Measurements from ENCODE around the gene SPEM2.
"Not testable (repeated sequence)": the region's sequence is repeated elsewhere in the genome, so short reads cannot be mapped to it uniquely, and the experiment has no call there.

SPEM2 gene

DNA sequence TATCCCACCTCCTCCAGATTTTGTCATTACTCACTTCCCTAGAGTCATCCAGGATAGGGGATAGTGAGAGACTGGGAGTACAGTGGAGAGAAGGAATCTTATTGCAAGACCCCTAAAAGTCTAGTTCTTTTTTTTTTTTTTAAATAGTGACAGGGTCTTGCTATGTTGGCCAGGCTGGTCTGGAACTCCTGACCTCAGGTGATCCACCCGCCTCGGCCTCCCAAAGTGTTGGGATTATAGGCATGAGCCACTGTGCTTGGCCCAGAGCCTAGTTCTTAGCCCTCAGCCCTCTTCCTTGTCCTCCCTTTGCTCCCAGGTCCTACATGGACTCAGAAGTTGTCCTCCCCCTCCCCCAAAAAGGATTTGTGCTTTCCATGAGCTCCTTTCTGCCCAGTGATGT is 16.7 kb downstream of the SPEM2 start:
- no peak for DNase-seq (ENCODE audit: low read depth)

GRCh38 chr17:7443499-7444485 is 18.4 kb downstream of the SPEM2 start:
- no peak for DNase-seq (ENCODE audit: low read depth)

GRCh38 chr17:7444682-7445618 is 19.5 kb downstream of the SPEM2 start, which contains the start of gene CHRNB1:
Gene CHRNB1, plus strand, starts transcription at chr17:7445061. Its CDS starts 67 bp downstream, at chr17:7445128.
- DNase-seq (ENCODE audit: low read depth), result no peak

DNA sequence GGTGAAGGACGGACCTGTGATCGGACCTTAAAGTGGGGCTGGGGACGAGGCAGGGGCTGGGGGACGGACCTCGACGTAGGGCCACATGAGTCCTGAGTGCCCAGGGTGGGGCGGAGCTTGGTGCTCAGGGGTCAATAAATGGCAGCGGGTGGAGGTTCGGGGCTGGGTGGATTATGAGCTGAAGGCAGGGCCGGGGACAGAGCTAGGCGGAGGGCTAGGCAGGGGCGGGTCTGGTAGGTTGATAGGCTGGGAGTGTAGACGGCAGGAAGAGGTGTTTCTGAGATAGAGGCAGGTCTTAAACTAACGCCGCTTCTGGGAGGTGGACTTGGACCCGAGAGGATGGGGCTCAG is 20.2 kb downstream of the SPEM2 start:
- no peak for DNase-seq (ENCODE audit: low read depth)

- no peak for DNase-seq (ENCODE audit: low read depth)
Measured at GRCh38 chr17:7448461-7448860, 23.0 kb downstream of the SPEM2 start.

DNA sequence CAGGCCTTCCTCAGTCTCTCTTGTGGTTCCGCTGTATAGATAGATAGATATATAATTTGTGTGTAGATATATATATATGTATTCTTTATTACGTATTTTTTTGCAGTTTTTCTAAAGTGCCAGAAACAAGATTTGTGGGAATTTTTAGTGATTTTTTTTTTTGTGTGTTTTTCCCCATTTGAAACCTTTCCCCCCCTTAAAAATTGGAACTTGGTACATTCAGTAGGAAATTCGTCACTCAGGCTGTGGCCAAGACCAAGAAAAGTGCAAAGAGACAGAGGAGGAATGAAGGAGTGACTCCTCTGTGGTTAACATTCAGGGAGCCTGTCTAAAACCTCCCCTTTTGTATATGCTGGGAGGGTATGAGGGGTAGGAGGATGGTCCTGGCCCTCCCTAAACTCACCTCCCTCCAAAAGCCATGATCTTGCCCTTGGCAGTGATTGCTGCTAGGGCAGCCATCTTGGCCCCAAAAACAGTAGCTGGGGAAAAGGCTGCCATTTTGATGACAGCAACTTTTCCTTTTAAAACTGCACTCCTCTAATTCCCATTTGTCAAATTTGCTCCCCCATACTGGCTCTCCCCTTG is 34.6 kb downstream of the SPEM2 start:
- DNase-seq (ENCODE audit: low read depth), result no peak

GRCh38 chr17:7460850-7461660 is 35.6 kb downstream of the SPEM2 start:
- DNase-seq (ENCODE audit: low read depth), result no peak

DNA sequence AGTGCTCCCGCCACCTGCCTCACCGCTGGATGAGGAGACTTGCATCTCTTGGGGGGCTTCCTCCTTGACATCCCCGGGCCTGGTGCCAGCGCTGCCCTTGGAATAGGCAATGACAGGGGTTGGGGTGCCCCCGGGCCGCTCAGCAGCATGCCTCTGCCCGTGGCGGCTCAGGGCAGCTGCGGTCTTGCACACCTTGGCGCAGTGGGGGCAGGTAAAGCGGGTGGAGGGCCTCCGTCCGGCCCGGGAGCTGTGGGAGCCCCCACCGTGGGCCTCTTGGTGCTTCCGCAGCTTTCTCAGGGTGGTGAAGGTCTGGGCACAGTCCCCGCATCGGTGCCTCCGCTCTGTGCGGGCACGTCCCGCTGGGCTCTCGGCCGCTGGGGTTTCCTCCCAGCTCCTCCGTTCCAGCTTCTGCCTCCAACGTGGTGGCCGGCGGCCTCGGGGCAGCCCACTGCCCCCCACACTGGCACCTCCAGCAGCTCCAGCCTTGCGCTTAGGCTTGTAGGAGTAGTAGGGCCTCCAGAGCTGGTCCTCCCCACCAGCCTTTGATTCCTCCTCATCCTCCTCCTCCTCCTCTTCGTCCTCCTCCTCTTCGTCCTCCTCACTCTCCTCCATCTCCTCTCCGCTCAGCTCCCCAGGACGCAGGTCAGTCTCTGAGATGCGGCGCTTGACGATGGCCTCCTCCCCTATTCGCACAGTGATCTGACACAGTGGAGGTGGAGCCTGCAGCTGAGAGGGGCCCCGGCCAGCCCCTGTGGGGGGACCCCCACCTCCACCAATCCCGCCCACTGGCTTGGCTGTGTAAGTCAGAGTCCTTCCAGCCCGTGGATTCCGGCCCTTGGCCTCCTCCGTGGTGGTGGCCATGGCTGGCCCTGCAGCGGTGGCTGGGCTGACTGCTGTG is 37.3 kb downstream of the SPEM2 start:
- DNase-seq (ENCODE audit: low read depth), result no peak

DNA sequence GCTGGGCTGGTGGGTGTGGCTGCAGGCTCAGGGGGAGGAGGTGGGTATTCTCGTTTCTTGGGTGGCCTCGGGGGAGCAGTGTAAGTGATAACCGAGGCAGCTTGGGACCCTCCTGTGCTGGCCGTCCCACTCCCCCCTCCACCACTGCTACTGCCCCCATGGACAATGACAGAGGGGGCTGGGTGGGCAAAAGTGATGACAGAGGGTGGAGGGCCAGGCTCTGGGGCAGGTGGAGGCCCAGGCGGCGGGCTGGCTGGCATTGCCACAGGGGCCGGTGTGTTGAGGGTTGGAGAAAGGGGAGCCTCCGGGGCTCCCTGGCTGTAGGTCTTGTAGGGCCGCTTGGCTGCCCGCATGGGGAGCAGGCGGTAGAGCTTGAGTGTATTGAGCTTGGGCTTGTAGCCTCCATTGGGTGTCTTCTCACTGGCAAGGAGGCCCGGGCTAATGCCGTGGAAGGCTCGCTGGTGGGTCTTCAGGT is 38.0 kb downstream of the SPEM2 start:
- DNase-seq (ENCODE audit: low read depth), result no peak

DNA sequence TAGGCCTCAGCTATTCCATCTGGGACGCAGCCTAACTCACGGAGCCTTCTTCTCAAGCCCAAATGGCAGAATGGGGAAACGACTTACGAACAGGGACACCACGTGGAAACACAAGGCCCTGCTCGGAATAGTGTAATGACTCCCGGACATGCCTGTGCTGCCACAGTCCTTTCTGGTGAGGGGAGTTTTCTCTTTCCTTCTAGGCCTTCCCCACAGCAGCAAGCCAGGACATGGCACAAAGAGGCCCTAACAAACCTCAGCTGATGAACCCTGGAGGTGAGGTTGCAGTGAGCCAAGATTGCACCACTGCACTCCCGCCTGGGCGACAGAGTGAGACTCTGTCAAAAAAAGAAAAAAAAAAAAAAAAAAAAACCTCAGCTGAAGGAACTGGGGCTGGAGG is 38.7 kb downstream of the SPEM2 start:
- no peak for DNase-seq (ENCODE audit: low read depth)

- no peak for DNase-seq (ENCODE audit: low read depth)
Measured at GRCh38 chr17:7465597-7466275, 40.3 kb downstream of the SPEM2 start.

- no peak for DNase-seq (ENCODE audit: low read depth)
Measured at GRCh38 chr17:7466318-7466638, 40.9 kb downstream of the SPEM2 start.

- DNase-seq (ENCODE audit: low read depth), result no peak
Measured at GRCh38 chr17:7466639-7467341, 41.4 kb downstream of the SPEM2 start.

DNA sequence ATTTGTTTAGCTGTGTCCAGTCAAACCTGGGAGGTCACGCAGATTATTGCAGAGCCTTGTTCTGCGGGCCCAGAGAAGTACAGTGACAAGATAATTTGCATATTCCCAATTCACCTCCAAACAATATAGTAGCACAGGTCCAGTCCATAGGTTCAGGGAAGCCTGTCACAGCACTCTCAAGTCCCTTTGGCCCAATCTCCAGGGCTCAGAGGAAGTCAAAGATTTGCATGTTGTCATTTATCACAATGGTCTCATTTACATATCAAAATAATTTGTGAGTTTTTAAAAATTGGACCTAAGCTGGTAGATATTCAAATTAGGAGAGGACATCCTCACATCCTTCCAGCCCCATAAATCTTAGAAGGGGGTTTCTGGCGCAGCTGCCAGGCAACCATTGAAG is 42.1 kb downstream of the SPEM2 start:
- no peak for DNase-seq (ENCODE audit: low read depth)

- no peak for DNase-seq (ENCODE audit: low read depth)
Measured at GRCh38 chr17:7468290-7468689, 42.9 kb downstream of the SPEM2 start.

- DNase-seq (ENCODE audit: low read depth), result no peak
Measured at GRCh38 chr17:7468804-7469389, 43.5 kb downstream of the SPEM2 start.

DNA sequence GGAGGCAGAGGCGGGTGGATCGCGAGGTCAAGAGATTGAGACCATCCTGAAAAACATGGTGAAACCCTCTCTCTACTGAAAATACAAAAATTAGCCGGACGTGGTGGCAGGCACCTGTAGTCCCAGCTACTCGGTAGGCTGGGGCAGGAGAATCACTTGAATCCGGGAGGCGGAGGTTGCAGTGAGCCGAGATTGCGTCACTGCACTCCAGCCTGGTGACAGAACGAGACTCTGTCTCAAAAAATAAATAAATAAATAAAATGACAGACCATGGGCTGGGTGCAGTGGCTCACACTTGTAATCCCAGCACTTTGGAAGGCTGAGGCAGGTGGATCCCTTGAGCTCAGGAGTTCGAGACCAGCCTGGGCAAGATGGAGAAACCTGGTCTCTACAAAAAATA is 44.4 kb downstream of the SPEM2 start:
- DNase-seq (ENCODE audit: low read depth), result not testable (repeated sequence)

GRCh38 chr17:7470457-7470973 is 45.1 kb downstream of the SPEM2 start:
- DNase-seq (ENCODE audit: low read depth), result not testable (repeated sequence)

Measured in T follicular helper cell (primary cell).